ENCODE results near the gene C13orf46.

The C13orf46 gene

DNA sequence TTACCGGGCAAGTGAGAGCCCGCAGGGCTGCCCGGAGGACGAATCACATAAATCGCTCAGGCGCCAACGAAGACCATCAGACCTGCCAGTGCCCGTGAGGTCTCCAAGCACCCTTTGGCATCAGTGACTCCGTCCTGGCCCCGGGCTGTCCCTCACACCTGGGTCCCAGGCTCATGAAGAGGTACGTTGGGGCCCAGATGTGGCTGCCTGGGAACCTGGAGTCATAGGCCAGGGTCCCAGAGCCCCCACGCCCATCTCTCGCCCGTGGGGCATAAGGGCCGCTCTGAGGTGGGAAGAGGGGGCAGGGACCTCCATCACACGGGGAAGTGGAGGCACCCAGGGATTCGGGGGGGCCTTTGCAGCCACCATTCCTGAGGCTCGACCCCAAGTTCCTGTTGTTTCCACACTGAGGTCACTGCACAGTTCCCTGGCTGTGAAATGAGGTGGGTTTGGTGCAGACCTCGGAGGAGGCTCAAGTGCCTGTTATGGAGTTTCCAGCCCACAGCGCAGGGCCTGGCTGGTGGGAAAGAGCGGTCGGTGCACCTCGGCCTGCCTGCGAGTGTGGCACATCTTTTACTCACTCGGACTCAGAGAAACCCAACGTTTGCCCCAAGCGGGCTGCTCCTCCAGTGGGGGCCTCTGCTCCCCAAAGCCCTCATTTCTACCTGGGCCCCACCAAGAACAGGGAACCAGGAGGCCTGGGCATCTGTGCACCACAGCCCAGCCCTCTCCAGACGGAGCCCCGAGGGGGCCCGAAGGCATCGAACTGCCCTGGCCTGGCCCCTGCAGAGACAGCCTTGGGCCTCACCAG is 35.9 kb upstream of the C13orf46 start:
- DNase-seq = no peak

DNA sequence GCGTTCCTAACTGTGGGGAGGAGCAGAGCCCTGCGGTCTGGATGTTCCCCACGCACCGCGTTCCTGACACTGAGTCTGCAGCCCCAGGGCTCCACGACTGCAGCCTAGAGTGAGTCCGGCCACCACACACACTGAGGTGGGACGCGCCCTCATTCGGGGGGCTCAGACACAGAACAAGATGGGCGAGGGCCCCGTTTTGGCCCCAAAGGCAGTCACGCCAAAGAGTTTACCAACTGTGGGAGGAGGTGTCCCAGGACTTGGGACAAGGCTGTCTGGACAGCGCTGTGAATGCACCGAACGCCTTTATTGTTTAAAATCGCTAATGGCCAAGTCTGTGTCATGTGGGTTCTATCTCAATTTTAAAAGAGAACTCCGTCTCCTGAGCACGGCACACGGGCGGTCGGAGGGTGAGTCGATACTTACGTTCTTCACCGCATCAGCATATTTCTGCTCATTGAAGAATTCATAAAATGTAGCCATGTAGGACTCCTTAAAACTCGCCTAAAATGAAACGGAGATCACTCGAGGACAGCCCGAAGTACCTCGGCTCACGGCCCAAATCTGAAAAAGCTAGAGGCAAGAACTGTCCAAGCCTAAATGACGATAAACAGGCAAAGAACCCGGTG is 35.2 kb upstream of the C13orf46 start:
- DNase-seq = no peak

- DNase-seq = no peak
Observed at GRCh38 chr13:114007566-114007965, 33.7 kb upstream of the C13orf46 start.

DNA sequence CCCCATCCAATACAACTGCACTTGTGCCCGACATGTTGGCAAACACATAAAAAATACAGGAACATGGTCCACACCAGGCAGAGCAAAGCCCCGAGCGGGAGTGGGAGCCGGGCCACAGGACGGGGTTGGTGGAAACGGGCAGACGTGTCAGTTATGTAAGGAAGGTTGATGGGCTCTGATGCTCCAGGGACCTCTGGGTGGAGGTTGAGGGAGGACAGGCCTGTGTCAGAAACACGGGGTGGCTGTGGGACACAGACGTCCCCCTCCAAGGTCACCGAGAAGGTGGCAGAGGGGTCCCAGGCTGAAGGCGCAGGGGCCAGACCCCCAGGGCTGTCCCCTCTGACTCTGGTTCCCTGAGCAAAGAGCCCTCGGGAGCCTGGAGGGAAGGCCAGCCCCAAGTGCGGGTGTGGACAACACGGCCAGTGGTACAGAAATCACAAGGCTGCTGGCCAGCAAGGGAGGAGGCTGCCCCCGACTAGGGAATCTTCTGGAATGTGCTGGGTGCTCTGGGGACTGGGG is 31.4 kb upstream of the C13orf46 start:
- DNase-seq = no peak

DNA sequence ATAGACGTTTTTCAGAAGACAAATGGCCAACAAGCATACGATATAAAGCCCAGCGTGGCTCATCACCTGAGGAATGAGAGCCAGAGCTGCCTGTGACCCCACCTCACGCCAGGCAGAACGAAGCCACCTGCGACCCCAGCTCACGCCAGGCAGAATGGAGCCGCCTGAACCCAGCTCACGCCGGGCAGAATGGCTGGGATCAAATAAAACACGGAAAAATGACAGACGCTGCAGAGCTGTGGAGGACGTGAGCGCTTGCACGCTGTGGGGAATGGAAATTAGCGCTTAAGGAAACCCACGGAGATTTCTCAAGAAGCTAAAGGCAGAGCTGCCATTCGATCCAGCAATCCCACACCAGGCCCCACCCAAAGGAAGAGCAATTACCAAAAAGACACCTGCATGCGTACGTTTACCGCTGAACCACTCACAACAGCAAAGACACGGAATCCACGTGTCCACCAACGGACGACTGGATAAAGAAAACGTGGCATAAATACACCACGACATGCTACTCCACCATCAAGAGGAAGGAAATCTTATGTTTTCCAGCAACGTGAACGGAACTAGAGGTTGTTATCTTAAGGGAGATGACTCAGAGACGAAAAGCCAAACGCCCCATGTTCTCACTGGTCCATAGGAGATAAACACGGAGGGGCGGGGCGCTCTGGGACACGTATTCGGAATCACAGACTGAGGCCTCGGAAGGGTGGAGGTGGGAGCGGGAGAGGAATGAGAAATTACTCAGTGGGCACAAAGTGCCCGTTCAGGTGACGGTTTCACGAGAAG is 30.7 kb upstream of the C13orf46 start:
- DNase-seq = peak in 1 of 2 experiments; percentile 13

- DNase-seq = no peak
Observed at GRCh38 chr13:114002771-114003321, 29.0 kb upstream of the C13orf46 start.

- DNase-seq = no peak
Observed at GRCh38 chr13:114002009-114002544, 28.2 kb upstream of the C13orf46 start.

GRCh38 chr13:114001331-114002008 is 27.6 kb upstream of the C13orf46 start:
- no peak for DNase-seq

- no peak for DNase-seq
Observed at GRCh38 chr13:114000151-114001040, 26.5 kb upstream of the C13orf46 start.

DNA sequence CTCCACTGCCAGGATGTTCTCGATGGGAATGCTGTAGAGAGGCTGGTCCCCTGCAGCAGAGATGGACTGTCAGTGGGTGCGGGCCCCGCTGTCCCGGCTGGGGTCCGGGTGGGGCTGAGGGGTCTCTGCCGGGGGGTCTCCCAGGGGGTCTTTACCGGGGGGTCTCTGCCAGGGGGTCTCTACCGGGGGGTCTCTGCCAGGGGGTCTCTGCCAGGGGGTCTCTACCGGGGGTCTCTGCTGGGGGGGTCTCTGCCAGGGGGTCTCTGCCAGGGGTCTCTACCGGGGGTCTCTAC is 25.7 kb upstream of the C13orf46 start:
- DNase-seq = no peak

DNA sequence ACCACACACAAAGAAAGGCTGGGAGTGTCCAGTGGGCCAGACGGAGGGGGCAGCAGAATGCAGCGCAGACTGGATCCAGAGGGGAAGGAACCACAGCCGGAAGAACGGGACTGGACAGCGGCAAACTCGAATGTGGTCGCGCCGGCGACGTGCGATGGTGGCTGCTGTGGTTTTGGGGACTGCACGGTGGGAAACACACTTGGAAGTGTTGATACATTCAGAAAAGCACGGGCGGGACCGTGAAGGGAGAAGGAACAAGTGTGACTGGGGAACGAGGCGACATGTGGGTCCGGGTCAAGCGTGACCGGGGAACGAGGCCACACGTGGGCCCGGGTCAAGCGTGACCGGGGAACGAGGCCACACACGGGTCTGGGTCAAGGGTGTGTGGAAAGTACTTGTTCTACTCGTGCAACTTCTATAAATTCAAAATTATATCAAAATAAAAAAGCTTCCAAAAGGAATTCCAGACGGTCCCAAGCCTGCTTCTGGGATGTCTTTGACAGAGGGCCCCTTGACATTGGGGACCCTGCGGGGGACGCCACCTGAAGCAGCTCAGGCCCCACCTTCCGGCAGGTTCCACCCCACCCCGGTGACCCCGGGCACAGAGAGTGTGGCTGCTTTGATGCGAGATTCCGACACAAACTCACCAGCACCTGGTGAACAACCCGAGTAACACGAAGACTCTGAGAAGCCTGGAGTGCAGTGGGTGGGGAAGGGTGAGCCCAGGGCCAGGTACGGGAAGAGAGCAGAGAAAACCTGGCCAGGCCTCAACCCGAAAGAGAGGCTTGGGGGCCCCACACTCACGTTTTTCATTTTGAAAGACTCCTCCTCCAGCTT is 25.1 kb upstream of the C13orf46 start:
- no peak for DNase-seq

GRCh38 chr13:113997845-113998751 is 24.2 kb upstream of the C13orf46 start:
- no peak for DNase-seq

DNA sequence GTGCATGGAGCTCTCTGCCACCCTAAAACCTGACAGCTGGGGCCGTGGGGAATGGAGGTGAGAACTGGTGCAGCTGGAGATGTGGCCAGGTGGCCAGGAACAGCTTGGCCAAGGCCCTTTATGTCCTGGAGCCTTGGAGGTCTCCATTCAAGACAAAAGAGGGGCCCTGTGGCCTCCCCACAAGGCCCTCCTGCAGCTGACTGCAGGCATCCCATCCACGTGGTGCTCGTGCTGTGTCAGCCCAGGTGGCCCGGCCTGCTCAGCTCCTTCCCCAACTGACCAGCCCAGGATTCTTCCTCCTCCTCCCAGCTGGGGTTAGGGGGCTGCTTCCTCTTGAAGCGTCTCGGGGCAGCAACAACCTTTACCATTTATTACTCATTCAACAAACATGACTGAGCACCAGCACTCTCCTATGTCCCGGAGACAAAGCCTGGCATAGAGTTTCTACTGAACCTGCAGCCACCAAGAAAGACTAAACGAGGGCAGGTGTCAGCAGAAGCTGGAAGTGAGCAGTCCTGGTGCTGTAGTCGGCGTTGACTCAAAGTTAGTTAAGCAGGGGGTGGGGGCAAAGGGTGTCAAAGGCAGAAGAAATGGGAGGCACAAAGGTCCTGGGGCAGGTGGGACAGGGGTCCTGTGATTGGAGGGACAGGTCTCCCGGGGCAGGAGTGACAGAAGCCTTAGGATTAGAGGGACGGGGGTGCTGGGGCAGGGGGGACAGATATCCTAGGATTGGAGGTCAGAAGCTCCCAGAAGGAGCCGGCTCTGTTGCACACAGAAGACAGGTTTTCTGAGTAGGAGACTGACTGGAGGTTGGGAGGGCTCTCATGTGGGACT is 23.3 kb upstream of the C13orf46 start:
- no peak for DNase-seq

DNA sequence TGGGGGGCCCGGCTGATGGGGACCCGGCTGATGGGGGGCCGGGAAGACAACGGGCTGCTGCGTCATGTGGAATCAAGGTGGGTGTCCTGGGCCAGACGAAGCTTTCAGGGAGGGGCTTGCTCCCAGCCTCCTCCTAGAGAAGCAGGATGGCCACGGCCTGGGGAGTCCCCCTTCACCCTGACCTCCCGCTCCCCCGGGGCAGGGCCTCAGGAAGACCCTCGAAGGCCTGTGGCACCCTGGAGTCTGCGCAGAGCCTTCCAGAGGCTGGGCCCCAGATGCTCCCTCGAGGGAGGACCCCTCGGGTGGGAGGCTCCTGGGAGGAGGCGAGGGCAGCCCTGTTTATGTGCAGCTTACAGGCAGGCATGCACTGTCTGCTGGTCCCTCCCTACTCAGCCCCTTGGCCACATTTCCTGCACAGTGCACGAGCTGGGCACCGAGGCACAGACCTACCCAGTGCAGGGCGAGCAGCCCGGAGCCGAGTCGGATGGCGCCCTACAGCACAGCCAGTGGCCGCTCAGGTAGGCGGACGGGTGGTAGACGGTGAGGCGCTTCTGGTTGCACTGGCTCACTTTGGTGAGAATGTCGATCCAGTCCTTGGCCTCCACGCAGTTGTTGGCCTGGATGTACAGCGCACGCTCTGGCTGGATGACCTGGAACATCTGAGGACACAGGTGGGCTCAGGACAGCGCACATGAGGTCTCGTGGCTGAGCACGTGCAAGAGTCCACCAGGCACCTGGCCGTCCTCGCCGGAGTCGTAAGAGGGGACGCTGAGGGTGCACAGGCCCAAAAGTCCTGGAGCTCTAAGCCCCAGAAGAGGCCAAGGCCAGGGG is 22.4 kb upstream of the C13orf46 start:
- DNase-seq = no peak

DNA sequence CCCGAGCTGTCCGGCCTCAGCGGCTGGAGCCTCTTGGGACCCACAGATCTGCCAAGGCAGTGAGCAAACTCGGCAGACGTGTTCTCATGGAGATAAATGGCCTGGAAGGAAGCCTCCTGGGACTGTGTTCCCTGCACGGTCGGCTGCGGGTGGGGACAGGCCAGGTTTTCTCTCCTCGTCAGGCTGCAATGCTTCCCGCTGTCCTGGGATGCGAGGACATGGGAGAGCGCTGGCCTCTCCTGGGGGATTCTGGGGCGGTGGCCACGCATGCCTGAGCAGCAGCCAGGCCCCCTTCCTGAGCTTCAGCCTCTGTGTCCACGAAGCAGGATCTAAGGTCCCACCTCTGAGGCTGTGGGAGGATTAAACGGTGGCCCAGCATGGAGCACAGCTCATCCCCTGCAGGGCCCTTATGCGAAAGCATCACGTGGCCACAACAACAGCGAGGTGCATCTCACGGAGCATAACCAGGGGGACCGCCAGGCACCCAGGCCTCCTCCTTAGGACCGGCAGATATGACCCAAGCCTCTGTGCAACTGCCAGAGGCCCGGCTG is 21.2 kb upstream of the C13orf46 start:
- DNase-seq = no peak

DNA sequence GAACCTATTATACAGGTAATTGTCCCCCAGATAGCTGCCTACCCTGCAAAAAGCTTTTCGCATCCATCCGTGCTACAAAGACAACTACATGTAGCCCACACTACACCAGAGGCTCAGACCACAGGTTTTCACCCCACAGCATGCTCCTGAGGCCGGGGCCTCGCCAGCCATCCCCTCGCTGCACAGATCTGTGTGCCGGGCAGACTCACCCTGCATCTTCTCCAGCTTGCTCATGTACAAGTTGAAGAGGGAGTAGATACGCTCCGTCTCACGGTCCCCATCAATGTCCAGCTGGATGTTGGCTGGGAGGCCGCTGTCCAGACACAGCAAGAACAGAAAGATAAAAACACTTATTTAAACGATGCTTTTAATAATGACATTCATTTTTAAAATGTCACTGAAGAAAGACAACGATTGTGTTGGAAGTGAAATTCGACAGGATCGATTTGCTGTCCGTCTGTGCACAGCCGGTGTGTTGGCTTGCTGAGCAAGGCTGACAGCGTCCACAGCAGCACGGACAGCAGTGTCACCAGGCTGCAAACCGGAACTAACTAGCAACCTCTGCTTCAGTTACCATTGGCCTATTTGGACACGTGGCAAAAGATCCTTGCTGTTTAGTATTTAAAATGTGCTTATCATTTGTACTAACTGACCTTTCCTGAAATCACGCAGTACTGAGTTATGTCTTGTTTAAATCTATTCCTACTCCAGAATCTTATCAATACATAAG is 18.6 kb upstream of the C13orf46 start:
- no peak for DNase-seq

Data from NCI-H2081 (cell line).